Epithelial cell of proximal tubule (primary cell): ENCODE data around the gene PYGO2. TPM values are rescaled to one million over a fixed set of nuclear protein-coding genes. Genes with fewer than 3 reads are reported as not detected.

Experiments used
- DNase-seq: peaks from one replicate; pipeline ENCODE4 v3.0.0-alpha.2; 2011; ENCODE audit warnings: low read depth
- H3K4me3 ChIP-seq: 2 replicates; pipeline ENCODE4 v1.5.1; 2011; ENCODE audit warnings: low read depth, mild to moderate bottlenecking, low read length
- CTCF ChIP-seq: conservative IDR thresholded peaks from 2 replicates; pipeline ENCODE4 v1.5.1; 2012; ENCODE audit warnings: low read depth, mild to moderate bottlenecking, low read length
- total RNA-seq: library from RNA; depleted of rRNA; stranded (reverse); fragments of >200 nt; gene quantifications from 2 replicates; pipeline ENCODE4 v1.2.3, GENCODE V29; 2015

Gene PYGO2
- total RNA-seq, 1 donor from 2014 or later, result 16.0 TPM

GRCh38 chr1:154974102-154974807 lies 12.7 kb upstream of the PYGO2 start, which contains the start of gene CKS1B:
TSS of gene CKS1B (plus strand) at chr1:154974681. CDS start at chr1:154974746, 65 bp downstream.
- no peak for TF ChIP-seq CTCF
- peak within 1 kb of the TSS; percentile 80 for H3K4me3 ChIP-seq

GRCh38 chr1:154973344-154974101 lies 11.9 kb upstream of the PYGO2 start:
- peak; percentile 29 for TF ChIP-seq CTCF
- H3K4me3 ChIP-seq, result peak overlapping the region; percentile 80
- peak; percentile 77 for DNase-seq

More at GRCh38 chr1:154974102-154974807, 12.7 kb upstream of the PYGO2 start, which contains the start of gene CKS1B:
- DNase-seq, result peak; percentile 100

- peak; percentile 74 for DNase-seq
- H3K4me3 ChIP-seq, result peak overlapping the region; percentile 80
- no peak for TF ChIP-seq CTCF
These were observed 11.1 kb upstream of the PYGO2 start for GRCh38 chr1:154972517-154973343.

GRCh38 chr1:154972213-154972516 lies 10.6 kb upstream of the PYGO2 start:
- TF ChIP-seq CTCF, result no peak
- no peak for DNase-seq
- H3K4me3 ChIP-seq, result peak overlapping the region; percentile 80

- no peak for DNase-seq
- peak overlapping the region; percentile 54 for H3K4me3 ChIP-seq
- TF ChIP-seq CTCF, result no peak
These were observed 9.9 kb upstream of the PYGO2 start for GRCh38 chr1:154971341-154971998.

GRCh38 chr1:154970631-154971340 lies 9.2 kb upstream of the PYGO2 start, which contains the start of gene SHC1:
TSS of gene SHC1 (minus strand) at chr1:154970747. CDS start at chr1:154970526, 221 bp downstream.
- H3K4me3 ChIP-seq, result peak within 1 kb of the TSS; percentile 54
- TF ChIP-seq CTCF, result no peak
- no peak for DNase-seq
